ENCODE data around the gene VAMP4. TPM values are rescaled to one million over a fixed set of nuclear protein-coding genes. Genes with fewer than 3 reads are reported as not detected.
"Not testable (repeated sequence)": the region's sequence is repeated elsewhere in the genome, so short reads cannot be mapped to it uniquely, and the experiment has no call there.

Gene VAMP4
- total RNA-seq, 6 experiments from 2014 or later, result 3.9 to 7.9 (median 6.0) TPM

DNA sequence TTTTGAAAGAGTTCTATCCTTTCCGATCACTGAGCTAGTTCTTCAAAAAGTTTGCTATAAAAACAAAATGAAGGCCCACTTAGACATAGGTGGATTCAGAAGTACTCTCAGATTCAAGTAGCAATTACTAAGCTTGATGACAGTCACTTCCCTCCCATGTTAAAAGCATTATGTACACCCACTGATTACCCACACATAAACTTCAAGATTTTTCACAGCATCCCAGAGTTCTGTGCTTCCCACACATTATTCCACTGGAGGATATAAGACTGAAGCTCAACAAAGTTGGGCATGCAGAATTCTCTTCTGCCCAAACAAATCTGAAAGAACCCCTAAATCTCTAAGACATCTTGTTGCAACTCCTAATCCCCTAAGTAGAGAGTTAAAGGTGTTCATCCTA is 29.5 kb downstream of the VAMP4 start:
- Histone ChIP-seq H3K4me1 (no peaks in the 10 kb centered on the region), H3K9me3 (no peaks in the 10 kb centered on the region), H3K27ac (no peak overlapping the region), H3K36me3 (peaks cover 0 to 13% (median 0%) of the 10 kb centered on the region in 4 donors), H3K27me3 (no peaks in the 10 kb centered on the region), H3K4me3 (no peak overlapping the region)
- TF ChIP-seq, protein P1, sequence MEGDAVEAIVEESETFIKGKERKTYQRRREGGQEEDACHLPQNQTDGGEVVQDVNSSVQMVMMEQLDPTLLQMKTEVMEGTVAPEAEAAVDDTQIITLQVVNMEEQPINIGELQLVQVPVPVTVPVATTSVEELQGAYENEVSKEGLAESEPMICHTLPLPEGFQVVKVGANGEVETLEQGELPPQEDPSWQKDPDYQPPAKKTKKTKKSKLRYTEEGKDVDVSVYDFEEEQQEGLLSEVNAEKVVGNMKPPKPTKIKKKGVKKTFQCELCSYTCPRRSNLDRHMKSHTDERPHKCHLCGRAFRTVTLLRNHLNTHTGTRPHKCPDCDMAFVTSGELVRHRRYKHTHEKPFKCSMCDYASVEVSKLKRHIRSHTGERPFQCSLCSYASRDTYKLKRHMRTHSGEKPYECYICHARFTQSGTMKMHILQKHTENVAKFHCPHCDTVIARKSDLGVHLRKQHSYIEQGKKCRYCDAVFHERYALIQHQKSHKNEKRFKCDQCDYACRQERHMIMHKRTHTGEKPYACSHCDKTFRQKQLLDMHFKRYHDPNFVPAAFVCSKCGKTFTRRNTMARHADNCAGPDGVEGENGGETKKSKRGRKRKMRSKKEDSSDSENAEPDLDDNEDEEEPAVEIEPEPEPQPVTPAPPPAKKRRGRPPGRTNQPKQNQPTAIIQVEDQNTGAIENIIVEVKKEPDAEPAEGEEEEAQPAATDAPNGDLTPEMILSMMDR (IDR thresholded peaks at IDR 0.05), result no peak
- no peak for TF ChIP-seq POLR2A (IDR thresholded peaks at IDR 0.05)
- WGBS (ENCODE audit: insufficient coverage, low coverage, low lambda C conversion rate, missing lambda C conversion rate), result 100% methylated on average over 1 of the region's 1 CpG
- DNase-seq (no peak), ATAC-seq (no peak)
- intact Hi-C loops (cut with DNase I), result loop anchor here in 1 of 2 donors (10.0 kb wide), 1 partner anchor 68 kb away; no protein-coding TSS in a partner anchor

DNA sequence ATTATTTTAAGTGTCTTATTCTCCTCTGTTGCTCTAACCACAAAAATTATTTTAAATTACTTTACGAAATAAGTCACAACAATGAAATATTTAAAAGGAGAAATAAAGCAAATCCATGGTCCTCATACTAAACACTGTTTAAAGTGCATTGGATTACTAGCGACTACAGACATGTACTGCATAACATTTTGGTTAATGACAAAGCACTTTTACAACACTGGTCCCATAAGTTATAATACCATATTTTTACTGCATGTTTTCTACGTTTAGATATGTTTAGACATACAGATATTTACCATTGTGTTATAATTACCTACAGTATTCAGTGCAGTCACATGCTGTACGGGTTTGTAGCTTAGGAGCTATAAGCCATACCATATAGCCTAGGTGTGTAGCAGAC is 30.2 kb downstream of the VAMP4 start:
- DNase-seq, result no peak
- H3K36me3 ChIP-seq, result peaks cover 0 to 14% (median 0%) of the 10 kb centered on the region in 4 donors
- 87% methylated on average over 4 of the region's 4 CpGs for WGBS (ENCODE audit: insufficient coverage, low coverage, low lambda C conversion rate, missing lambda C conversion rate)
- H3K4me1 ChIP-seq, result no peaks in the 10 kb centered on the region
- H3K9me3 ChIP-seq, result no peaks in the 10 kb centered on the region
- no peak overlapping the region for H3K27ac ChIP-seq
- no peak overlapping the region for H3K4me3 ChIP-seq
- no peak for ATAC-seq
- no peaks in the 10 kb centered on the region for H3K27me3 ChIP-seq
- intact Hi-C loops (cut with DNase I), result loop anchor here in 1 of 2 donors (10.0 kb wide), 1 partner anchor 67 kb away; no protein-coding TSS in a partner anchor
- TF ChIP-seq, protein P1 (IDR thresholded peaks at IDR 0.05), result no peak

DNA sequence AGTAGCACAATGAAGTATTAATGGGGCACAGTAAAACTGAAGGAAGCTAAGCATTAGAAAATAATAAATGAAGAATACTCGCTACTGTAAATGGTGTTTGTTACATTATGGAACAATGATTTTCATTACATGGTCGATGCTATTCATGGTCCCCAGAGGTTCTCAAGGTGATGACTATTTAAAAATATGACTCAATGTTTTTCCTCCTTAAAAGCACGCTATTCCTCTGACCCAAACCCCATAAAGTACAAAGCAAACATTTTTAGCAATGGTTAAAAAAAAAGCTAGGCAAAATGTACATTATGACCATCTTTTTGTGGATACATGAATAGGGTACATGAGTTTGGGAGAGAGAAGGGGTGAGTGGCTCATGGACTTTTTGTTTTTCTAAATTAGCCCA is 34.3 kb downstream of the VAMP4 start:
- H3K27ac ChIP-seq, result no peak overlapping the region
- intact Hi-C loops (cut with DNase I), result no loop called here
- no peak for DNase-seq
- H3K36me3 ChIP-seq, result peaks cover 0 to 18% (median 0%) of the 10 kb centered on the region in 4 donors
- WGBS (ENCODE audit: insufficient coverage, low coverage, low lambda C conversion rate, missing lambda C conversion rate), result 97% methylated on average over 3 of the region's 3 CpGs
- ATAC-seq, result no peak
- no peak for TF ChIP-seq POLR2A (IDR thresholded peaks at IDR 0.05)
- TF ChIP-seq, protein P1 (IDR thresholded peaks at IDR 0.05), result no peak
- no peaks in the 10 kb centered on the region for H3K27me3 ChIP-seq
- H3K9me3 ChIP-seq, result no peaks in the 10 kb centered on the region
- no peak overlapping the region for H3K4me3 ChIP-seq
- H3K4me1 ChIP-seq, result no peaks in the 10 kb centered on the region

DNA sequence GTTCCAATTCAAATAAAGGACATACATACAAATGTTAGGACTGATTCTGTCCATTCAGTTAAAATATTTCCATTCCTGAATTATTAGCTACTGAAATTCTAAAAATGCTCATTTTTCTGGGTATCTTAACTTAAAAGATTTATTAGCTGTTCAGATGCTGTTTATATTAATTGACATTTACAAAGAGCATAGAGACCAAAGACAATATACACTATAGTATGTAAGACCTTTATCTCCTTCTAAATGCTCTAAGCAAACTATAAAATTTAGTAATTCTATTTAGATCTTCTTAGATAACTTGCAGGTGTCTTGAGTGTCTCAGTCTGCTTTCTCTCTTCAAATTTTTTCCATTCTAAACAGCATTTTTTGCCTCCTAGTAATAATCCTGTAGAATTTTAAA is 39.3 kb downstream of the VAMP4 start:
- Histone ChIP-seq H3K36me3 (peaks cover 0 to 9% (median 0%) of the 10 kb centered on the region in 4 donors), H3K4me1 (no peaks in the 10 kb centered on the region), H3K27me3 (no peaks in the 10 kb centered on the region), H3K4me3 (no peak overlapping the region), H3K9me3 (no peaks in the 10 kb centered on the region), H3K27ac (no peak overlapping the region)
- no peak for DNase-seq
- intact Hi-C loops (cut with DNase I), result no loop called here
- TF ChIP-seq, protein P1 (IDR thresholded peaks at IDR 0.05), result no peak
- no peak for TF ChIP-seq POLR2A (IDR thresholded peaks at IDR 0.05)
- no peak for ATAC-seq

DNA sequence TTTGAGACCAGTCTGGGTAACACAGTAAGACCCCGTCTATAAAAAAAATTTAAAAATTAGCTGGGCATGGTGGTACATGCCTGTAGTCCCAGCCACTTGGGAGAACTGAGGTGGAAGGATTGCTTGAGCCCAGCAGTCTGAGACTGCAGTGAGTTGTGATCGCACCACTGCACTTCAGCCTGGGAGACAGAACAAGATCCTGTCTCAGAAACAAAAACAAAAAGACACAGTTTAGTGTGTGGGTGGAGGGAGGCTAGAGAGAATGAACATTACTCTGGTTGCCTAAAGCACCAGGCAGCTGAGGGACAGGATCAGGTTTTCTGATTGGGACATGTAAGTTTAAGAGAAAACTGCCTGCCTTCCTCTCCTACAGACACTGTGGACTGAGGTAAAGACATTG is 42.3 kb downstream of the VAMP4 start:
- DNase-seq (no peak), ATAC-seq (no peak)
- Histone ChIP-seq H3K9me3 (no peaks in the 10 kb centered on the region), H3K36me3 (peaks cover 0 to 6% (median 0%) of the 10 kb centered on the region in 4 donors), H3K4me3 (no peak overlapping the region), H3K4me1 (no peaks in the 10 kb centered on the region), H3K27me3 (no peaks in the 10 kb centered on the region), H3K27ac (no peak overlapping the region)
- intact Hi-C loops (cut with DNase I), result no loop called here
- TF ChIP-seq, protein P1 (IDR thresholded peaks at IDR 0.05), result no peak
- TF ChIP-seq POLR2A (IDR thresholded peaks at IDR 0.05), result no peak
- 82% methylated on average over 1 of the region's 2 CpGs for WGBS (ENCODE audit: insufficient coverage, low coverage, low lambda C conversion rate, missing lambda C conversion rate)

DNA sequence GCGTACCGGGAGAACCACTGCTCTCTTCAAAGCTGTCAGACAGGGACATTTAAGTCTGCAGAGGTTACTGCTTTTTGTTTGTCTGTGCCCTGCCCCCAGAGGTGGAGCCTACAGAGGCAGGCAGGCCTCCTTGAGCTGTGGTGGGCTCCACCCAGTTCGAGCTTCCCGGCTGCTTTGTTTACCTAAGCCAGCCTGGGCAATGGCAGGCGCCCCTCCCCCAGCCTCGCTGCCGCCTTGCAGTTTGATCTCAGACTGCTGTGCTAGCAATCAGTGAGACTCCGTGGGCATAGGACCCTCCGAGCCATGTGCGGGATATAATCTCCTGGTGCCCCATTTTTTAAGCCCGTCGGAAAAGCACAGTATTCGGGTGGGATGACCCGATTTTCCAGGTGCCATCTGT is 46.1 kb downstream of the VAMP4 start:
- WGBS (ENCODE audit: insufficient coverage, low coverage, low lambda C conversion rate, missing lambda C conversion rate), result no CpG with 5 or more reads among the region's 14 CpGs
- H3K4me1 ChIP-seq; DNase-seq; intact Hi-C loops (cut with DNase I); H3K27ac ChIP-seq; H3K9me3 ChIP-seq; ATAC-seq; H3K27me3 ChIP-seq; H3K36me3 ChIP-seq; H3K4me3 ChIP-seq: not testable (repeated sequence)

DNA sequence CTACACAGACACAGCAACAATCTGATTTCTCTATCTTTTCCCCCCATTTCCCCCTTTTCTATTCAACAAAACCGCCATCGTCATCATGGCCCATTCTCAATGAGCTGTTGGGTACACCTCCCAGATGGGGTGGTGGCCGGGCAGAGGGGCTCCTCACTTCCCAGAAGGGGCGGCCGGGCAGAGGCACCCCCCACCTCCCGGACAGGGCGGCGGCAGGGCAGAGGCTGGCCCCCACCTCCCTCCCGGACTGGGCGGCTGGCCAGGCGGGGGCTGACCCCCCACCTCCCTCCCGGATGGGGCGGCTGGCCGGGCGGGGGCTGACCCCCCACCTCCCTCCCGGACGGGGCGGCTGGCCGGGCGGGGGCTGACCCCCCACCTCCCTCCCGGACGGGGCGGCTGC is 48.3 kb downstream of the VAMP4 start:
- DNase-seq; H3K27ac ChIP-seq; H3K36me3 ChIP-seq; H3K4me1 ChIP-seq; intact Hi-C loops (cut with DNase I); ATAC-seq; H3K4me3 ChIP-seq; H3K9me3 ChIP-seq; H3K27me3 ChIP-seq: not testable (repeated sequence)
- WGBS (ENCODE audit: insufficient coverage, low coverage, low lambda C conversion rate, missing lambda C conversion rate), result 100% methylated on average over 3 of the region's 23 CpGs
